Muscle of arm (tissue), 12 donors: Measurements from ENCODE around the gene PARP8. TPM values are rescaled to one million over a fixed set of nuclear protein-coding genes. Genes with fewer than 3 reads are reported as not detected.

Experiments used
- DNase-seq: peaks from one replicate; pipeline ENCODE4 v3.0.0-alpha.2; 2013
- polyA plus RNA-seq, 12 donors: library from polyadenylated mRNA; unstranded; fragments of 120-200 nt; gene quantifications; one replicate each; pipeline ENCODE4 v1.2.1, GENCODE V29; 2013; ENCODE audit not compliant: insufficient read length in 12 of 12

PARP8 gene
- polyA plus RNA-seq, 12 donors = 6.7 to 27.3 (median 12.7) TPM; not detected in 1

- DNase-seq = no peak
Observed at GRCh38 chr5:50846261-50846660, 179.8 kb downstream of the PARP8 start.

GRCh38 chr5:50849554-50849953 lies 183.1 kb downstream of the PARP8 start:
- no peak for DNase-seq

GRCh38 chr5:50853151-50853550 lies 186.7 kb downstream of the PARP8 start:
- DNase-seq = peak; percentile 15

DNA sequence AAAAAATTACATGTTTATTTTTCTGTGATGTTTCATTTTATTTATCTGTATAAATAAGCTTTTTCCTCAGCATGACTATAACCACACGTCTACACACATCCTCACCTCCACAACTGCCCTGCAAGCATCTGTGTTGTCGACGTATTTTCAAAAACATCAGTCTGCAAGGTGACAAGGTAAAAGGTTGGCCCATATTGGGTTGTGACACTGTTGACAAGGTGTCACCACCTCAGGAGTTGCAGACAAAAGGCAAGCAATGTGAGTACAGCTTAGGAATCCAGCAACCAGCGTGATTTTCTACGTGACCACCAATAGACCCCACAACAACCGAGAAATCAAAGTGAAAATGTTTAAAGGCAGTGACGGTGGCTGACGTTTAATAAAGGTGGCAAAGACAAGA lies 187.6 kb downstream of the PARP8 start:
- DNase-seq = no peak

DNA sequence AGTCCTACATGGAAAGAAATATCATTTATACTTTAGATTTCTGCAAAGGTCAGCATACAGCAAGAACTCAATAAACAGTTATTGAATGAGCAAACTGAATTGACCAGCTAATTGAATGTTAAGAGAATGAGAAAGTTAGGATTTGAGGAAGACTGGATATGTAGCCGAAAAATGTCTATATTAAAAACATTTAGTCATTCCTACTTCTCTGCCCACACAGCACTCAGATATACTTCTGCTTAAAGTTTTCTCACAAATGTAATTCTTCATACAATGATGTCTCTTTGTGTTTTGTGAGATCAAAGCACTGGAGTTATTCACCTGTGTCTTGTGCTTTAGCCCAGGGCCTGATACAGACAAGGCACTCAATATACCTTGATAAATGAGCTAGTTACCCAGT lies 188.6 kb downstream of the PARP8 start:
- DNase-seq = no peak

DNA sequence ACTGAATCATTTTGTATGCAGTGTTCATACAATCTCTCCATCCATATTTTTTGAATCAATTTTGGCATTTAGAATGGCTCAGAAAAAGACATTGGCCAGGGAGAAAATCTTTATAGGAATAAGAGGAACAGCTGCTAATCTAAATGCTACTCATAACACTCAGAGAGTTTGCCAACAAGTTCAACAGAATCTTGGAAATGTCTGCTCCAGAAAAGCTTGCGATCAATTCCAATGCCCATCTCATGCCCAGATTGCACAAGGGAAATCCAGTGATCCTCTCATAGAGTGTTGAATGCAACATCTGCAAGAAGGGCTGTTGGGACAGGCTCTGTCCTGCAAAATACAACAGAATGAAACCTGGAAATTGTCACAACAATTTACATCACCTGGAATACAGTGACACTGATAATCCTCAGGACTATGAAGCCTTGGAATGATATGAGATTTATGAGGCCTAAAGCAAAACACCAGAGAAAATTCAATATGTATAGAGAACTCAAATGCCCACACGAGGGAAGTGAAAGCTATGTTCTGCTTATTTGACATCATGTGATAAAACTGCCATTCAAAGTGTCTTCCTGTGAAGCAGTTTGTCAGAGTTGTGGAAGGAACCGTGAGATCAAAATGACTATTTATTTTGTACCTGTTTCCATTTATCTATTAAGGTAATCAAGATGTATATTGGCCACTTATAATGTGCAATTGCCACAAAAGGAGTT lies 190.1 kb downstream of the PARP8 start:
- DNase-seq = no peak

DNA sequence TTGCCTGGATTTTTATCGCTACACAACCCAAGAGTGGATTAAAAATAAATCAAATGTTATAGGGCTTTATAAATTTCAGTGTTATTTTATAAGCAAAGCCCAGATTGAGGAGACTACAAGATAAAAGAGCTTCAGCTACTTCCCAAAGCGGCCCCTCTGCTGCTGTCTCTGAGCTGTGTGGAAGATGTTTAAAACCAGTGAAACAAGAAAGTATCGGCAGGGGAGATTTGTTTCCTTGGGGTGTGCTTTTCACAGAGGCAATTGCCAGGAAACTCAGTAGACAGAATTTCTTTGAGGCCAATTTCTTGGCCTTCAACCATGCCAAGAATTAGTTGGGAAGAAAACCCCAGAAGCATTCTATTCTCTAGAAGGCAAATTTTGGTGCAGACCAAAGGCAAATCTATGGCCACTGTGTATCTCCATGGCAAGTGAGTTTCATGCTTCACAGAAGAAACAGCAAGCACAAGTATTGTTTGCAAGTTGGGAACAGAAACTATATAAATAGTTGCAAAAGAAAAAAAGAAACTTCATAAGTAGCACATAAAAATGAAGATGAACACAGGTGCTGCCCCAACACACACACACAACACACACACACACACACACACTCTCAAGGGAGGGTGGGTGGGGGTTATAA lies 197.2 kb downstream of the PARP8 start:
- DNase-seq = no peak

DNA sequence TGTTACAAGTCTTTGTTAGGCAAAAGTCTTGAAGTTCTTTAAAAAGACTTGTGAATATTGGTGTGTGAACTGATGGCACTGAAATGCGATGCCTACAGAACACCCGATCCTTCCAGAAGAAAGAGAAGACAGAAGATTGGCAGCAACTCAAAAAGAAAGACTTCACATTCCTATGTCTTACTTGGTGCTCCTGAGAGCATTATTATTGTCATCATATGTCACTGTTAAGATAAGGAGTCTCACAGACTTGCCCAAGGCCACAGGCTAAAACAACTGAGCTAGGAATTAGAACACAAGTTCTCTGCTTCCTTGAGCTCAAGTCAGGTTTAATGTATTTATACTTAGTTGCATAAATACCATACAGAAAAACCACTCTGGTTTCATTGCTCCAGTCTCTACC lies 198.0 kb downstream of the PARP8 start:
- DNase-seq = no peak

DNA sequence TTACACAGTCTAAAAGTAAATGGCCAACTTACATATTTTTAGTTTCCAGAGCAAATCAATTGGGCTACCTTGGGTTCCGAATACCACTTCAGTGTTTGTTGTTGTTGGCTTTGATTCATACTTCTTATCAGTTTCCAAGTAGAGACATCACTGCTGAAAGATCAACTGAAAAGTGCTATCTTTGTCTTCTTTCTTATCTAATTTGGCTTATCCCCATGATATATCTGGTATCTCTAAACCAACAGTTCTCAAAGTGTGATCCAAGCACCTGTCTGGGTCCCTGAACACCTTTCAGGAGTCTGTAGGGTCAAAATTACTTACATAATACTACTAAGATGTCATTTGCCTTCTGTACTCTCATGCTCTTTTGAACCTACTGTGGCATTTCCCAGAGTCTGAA lies 200.0 kb downstream of the PARP8 start:
- DNase-seq = no peak

GRCh38 chr5:50867140-50867539 lies 200.7 kb downstream of the PARP8 start:
- no peak for DNase-seq

DNA sequence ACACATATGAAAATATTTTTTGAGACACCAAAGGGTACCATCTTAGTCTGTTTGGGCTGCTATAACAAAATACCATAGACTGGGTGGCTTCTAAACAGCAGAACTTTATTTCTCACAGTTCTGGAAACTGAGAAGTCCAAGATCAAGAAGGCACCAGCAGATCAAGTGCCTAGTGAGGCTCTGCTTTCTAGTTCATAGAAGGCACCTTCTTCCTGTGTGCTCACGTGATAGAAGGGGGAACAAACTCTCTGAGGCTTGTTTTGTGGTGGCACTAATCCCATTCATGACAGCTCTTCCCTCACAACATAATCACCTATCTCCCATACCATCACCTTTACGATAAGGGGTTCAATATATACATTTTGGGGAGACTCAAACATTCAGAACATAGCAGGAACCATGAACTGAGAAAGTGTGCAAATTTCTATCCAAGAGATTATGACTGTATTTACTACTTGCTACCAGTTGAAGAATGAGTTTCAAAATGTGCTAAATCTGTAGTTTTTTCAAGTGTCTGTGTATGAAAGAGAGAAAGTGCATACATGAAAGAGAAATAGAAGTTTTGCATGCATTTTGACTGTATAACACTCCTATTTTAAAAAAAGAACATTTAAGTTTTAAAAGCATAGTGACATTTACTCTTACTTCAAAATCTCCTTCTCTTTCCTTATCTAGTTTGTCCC lies 207.3 kb downstream of the PARP8 start:
- DNase-seq = no peak

GRCh38 chr5:50874306-50875001 lies 208.0 kb downstream of the PARP8 start:
- no peak for DNase-seq

GRCh38 chr5:50875002-50875344 lies 208.5 kb downstream of the PARP8 start:
- DNase-seq = no peak

DNA sequence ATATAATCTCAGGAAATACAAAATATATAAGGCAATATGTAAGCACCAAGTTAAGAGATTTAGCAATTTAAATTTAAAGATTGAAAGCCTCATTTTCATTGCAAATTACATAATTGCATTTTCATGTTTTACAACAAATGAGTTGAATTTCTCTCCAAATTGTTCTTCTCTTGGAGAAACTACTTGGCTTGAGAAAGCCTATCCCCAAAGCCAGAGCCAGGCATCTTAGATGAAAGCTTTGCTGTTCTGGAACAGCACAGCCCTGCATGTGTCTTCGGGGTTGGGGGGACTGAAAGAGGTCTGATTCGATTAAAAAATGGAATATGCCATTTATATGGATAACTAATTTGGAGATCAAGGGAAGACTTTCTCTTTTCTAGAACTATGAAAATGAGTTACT lies 212.0 kb downstream of the PARP8 start:
- DNase-seq = no peak

- DNase-seq = no peak
Observed at GRCh38 chr5:50881407-50881806, 215.0 kb downstream of the PARP8 start.

DNA sequence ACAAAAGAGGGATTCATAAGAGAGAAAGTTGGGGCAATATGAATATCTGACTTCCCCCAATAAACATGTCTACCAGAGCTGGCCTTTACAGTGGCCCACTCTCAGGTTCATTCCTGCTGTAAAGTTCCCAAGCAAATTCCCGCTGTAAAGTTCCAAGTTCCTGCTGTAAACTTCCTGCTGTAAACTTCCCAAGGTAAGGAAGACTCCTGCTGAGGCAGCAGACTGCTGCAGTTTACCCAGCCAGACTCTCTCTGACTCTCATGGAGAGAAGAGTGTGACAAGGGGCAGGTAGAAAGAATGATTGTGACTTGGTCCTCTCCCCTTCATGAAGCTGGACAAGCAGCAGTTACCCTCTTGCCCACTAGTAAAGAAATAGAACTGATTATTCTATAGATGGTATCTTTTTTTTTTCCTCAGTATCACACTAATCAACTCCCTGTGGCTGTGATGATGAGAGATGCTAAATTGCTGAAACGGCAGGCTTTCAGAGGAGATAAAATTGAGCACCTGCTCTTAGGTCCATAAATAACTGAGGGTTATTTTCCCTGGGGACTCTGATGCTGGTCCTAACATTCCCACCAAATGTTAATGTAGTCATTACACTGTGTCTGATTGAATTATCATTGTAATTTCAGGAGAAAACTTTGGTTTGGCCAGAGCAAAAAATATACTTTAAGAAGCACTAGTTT lies 220.4 kb downstream of the PARP8 start:
- no peak for DNase-seq

- no peak for DNase-seq
Observed at GRCh38 chr5:50887889-50888633, 221.6 kb downstream of the PARP8 start.

- no peak for DNase-seq
Observed at GRCh38 chr5:50888751-50889150, 222.3 kb downstream of the PARP8 start.

DNA sequence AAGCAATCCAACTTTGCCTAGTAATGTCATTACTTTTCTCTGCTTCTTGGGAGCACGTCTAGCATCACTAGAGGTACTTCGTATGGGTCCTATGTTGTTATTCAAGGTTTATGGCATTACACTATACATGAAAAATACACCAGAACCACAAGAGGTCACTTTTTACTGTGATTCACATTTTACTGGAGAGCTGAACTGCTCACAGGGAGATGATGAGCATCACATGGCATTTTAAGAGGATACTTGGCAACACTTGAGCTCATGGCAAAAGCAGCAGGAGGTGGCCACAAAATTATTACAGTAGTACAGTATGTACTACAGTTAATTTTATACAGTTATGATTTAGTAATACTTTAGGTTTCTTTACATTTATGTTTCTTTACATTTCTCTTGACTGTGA lies 223.4 kb downstream of the PARP8 start:
- DNase-seq = no peak
